HG03571 (cell line): ENCODE data around the gene WTIP.
"Not testable (repeated sequence)": the region's sequence is repeated elsewhere in the genome, so short reads cannot be mapped to it uniquely, and the experiment has no call there.

Experiments used
- ATAC-seq: cut with Tn5 transposase; IDR thresholded peaks from one replicate; pipeline ENCODE4 v1.9.1; 2021; ENCODE audit not compliant: unreplicated experiment

The WTIP gene

DNA sequence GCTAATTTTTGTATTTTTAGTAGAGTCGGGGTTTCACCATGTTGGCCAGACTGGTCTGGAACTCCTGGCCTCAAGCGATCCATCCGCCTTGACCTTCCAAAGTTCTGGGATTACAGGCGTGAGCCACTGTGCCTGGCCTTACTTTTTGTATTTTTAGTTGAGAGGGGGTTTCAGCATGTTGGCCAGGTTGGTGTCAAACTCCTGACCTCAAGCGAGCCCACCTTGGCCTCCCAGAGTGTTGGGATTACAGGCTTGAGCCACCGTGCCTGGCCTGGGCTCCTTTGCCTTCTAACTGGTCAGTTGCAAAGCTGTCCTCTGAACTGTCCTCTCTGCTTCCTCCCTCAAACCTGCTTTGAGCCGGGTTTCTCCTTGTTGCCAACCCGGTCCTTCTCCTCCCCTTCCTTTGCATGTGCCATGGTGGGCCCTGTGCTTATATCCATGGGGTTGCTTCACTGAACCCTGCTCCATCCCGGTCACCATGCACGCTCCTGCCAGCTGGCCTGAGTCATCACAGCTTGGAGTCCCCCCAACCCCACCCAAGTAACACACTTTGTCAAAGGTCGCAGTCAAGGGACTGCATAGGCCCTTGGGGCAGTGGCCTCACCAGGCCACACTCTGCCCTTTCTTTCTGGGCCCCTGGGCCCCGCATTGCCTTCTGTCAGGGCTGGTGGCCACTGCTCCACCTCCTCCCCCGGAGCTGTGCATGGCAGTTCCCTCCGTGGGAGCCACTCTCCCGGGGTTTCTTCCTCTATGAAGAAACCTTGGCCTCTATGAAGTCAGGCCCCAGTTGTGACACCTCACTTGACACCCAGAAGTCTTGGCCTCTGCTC is 21.2 kb downstream of the WTIP start:
- ATAC-seq: no peak

DNA sequence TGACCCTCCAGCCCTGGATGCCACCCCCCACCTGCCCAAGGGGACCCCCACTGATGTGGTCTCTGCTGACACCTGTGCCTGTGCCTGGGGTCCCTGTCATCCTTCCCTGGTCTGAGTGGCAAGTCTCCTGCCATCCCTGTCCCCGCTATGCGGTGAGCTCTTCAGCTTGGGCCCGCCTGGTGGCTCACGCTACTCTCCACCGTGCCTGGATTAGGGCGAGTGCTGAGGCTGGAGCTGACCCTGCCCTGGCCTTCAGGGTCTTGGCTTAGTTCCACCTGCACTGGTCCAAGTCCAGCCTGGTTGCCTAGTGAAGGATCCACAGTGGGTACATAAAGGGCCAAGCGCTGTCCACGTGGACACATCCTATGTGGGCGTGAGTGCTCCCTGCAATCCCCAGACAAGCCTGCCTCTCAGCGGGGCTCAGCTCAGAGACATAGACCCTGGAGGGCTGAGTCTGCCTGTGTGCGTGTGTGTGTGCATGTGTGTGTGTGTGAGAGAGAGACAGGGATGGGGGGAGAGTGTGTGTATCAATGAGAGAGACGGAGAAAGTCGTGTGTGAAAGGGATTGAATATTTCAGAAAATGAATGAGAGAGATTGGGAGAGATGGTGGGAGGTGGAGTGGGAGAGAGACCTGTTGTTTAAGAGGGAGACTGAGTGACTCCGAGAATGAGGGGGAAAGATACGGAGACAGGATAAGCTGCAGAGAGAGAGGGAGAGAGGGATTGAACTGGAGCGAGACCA is 22.1 kb downstream of the WTIP start:
- no peak for ATAC-seq

DNA sequence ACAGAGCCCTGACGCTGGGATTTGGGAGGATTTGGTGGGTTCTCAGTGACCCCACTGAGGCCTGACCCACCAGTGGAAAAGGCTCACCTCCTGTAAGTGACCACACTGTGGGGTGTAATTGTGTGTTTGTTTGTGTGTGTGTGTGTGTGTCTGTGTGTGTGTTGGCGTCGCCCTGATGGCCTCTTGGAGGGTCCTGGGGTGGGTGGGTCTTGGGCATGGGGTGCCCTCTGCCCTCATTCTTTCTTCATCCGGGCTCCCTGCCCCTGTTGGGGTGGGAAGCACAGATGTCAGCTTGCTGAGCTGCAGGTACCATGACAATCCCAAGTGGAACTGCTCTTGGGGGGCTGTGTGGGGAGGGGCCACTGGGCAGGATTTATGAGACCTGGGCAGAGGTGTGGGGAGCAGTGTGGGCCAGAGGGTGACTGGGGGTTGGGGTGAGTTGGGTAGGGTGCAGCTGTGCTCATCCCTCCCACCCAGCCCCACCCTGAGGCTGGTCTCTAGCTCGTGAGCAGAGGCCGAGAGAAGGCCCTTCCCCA is 22.8 kb downstream of the WTIP start:
- no peak for ATAC-seq

- no peak for ATAC-seq
Observed at GRCh38 chr19:34504809-34505291, 23.3 kb downstream of the WTIP start.

DNA sequence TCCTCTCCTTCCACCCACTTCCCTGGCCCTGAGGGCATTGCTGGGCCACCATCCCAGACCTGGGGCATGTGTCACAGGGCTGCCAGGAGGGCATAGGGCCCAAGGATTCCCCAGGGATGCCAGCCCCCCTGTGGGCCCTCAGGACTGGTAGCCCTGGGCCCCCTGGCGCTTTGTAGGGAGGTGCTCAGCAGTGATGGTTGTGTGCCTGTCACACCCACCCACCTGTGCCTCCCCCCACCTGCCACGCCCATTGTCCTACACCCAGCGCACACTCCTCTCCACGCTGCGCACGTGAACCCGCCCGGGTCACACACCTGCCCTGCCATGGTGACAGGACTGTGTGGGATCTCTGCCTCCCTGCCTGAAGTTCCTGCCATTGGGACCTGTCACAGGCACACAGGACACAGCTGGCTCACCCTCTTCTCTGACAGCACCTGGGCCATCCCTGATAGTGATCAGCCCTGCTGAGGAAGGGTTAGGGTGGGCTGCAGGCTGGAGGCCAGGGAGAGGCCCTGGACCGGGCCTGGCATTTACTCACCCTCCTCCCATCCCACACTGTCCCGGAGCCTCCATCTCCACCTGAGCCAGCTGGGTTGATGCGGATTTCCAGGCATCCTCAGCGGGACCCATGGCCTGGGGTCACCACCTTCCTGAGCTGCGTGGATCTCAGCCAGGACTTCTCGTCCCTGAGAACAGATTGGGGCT is 23.9 kb downstream of the WTIP start:
- ATAC-seq: no peak

DNA sequence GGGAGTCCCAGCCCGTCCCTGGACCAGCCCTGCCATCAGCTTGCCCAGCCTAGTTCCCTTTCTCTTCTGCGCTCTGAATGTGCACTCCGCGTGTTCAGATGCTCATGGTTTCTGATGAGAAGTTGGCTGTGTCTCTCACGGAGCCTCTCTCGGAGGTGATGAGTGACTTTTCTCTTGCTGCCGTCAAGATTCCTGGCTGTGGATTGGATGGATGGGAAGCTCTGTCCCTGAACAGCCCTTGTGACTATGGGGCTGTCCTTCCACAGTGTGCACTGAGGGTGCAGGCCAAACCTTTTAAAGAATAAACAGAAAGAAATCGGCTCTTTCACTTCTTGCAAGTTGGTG is 24.4 kb downstream of the WTIP start:
- ATAC-seq: no peak

GRCh38 chr19:34507414-34508067 is 26.0 kb downstream of the WTIP start:
- ATAC-seq: no peak

GRCh38 chr19:34508540-34508939 is 27.0 kb downstream of the WTIP start:
- no peak for ATAC-seq

- not testable (repeated sequence) for ATAC-seq
Observed at GRCh38 chr19:34510904-34511303, 29.3 kb downstream of the WTIP start.

DNA sequence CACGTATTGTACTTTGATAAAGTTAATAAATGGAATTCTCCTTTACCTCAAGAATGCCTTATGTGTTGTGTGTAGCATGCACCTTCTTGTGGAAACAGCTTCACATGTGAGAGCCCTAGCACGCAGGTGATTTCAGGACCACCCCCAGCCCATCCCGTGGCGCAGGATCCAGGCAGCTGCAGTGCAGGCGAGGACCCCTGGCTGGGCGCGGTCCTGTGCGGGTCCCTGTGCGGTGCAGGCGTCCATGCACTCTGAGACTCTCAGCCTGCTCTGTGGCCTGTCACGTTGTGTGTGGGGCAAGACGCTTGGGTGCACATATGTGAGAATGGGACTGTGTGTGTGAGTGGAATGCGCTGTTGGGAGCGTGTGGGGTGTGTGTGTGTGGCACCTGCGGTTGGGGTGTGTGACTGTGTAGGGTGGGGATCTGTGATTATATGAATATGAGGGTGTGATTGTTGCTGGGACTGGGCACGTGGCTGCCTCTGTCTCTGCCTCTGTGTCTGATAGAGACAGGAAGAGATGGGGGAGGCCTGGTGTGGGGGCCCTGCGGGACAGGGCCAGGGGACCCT is 30.8 kb downstream of the WTIP start:
- no peak for ATAC-seq

GRCh38 chr19:34513767-34514166 is 32.2 kb downstream of the WTIP start:
- ATAC-seq: no peak

GRCh38 chr19:34519602-34520001 is 38.0 kb downstream of the WTIP start:
- ATAC-seq: no peak

- no peak for ATAC-seq
Observed at GRCh38 chr19:34523408-34523807, 41.9 kb downstream of the WTIP start.

GRCh38 chr19:34525001-34525400 is 43.4 kb downstream of the WTIP start:
- ATAC-seq: no peak

DNA sequence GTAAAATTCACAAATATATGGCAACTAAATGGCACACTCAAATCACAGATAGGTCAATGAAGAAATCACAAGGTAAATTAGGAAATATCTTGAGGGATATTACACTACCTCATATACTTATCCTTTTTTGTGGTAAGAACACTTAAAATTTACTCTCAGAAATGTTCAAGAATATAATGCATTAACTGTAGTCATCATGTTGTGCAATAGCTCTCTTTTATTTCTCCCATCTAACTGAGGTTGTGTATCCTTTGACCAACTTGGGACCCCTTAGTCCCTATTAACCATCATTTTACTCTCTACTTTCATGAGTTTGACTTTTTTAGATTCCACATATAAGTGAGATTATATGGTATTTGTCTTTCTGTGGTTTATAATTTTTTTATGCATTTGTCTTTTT is 52.6 kb downstream of the WTIP start:
- no peak for ATAC-seq

- ATAC-seq: no peak
Observed at GRCh38 chr19:34539396-34539795, 57.8 kb downstream of the WTIP start.

- no peak for ATAC-seq
Observed at GRCh38 chr19:34540811-34541557, 59.4 kb downstream of the WTIP start.

DNA sequence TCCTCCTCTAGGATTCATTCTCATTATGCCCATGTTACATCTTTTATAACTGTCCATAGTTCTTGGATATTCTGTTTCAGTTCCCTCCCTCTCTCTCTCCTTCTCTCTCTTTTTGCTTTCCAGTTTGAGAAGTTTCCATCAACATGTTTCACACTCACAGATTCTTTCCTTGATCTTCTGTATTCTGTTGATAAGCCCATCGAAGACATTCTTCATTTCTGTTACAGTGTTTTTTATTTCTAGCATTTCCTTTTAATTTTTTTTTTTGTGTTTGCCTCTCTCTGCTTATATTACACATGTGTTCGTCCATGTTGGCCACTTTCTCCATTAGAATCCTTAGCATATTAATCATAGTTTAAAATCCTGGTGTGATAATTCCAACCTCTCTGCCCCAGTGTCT is 68.3 kb downstream of the WTIP start:
- no peak for ATAC-seq

DNA sequence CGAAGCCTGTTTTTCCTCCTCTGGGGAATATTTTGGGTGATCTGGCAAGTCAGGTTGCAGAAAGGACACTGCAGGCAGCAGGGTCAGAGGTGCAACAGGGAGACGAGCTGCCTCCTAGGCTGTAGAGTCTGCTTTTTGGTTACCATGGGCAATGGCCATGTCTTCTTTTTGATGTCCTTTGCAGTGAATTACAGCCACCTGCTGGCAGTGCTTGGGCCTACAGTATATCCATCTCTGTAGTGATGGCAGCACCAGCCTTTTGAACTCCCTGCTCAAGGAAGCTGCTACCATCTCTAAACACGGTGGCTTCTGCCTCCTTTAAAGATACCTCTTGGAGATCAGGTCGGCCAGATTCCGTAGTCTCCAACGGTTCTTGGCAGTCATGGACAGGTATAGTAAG is 73.9 kb downstream of the WTIP start:
- ATAC-seq: no peak

DNA sequence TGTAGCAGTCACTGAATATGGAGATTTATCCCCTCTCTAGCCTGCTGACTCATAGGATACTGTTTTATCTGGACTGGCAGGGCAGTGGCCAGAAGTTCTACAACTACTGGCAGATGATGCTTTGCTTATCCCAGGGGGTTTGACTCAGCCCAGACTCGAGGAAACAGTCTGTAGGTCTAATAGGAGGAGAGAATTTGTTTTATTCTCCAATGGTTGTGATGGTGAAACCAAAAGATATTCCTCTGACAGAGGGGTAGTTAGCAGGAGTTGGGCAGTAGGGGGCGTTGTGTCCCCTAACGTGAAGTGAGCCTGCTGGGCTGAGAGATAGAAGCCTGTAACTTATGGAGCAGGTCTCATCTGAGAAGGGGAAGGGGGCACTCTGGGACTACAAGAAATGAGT is 74.9 kb downstream of the WTIP start:
- ATAC-seq: no peak
